IMR-90 (cell line): ENCODE measurements around the gene DNM3. TPM values are rescaled to one million over a fixed set of nuclear protein-coding genes. Genes with fewer than 3 reads are reported as not detected.

Experiments
- ATAC-seq: fragments of 200-7000 bp; cut with Tn5 transposase; 2 replicates; pipeline ENCODE4 v1.9.1; 2020; ENCODE audit warnings: low read depth, mild to moderate bottlenecking, moderate library complexity
- BruUV-seq: library from RNA; stranded (reverse); fragments of 400-500 nt; replicated peaks from 2 replicates; lab custom pipeline; 2021; lab: Mats Ljungman, UMichigan
- CTCF ChIA-PET: fragments of 300-600 bp; formaldehyde crosslinking; extraction: SDS; loops from one replicate; lab custom pipeline; 2021; ENCODE audit warnings: antibody characterized with exemption; lab: Yijun Ruan, JAX
- POLR2A ChIA-PET: fragments of 300-600 bp; sonication (Branson Sonifier 250); formaldehyde crosslinking; loops from one replicate; lab custom pipeline; 2022; ENCODE audit warnings: antibody characterized with exemption; ENCODE audit not compliant: unreplicated experiment; lab: Charles Lee
- DNase-seq: peaks from one replicate; pipeline ENCODE4 v3.0.0; 2013
- H2AFZ ChIP-seq: replicated peaks from 2 replicates; pipeline ENCODE3; 2013; ENCODE audit warnings: low read length, mild to moderate bottlenecking; ENCODE audit not compliant: poor library complexity
- H2AK5ac ChIP-seq: 2 replicates; pipeline ENCODE4 v1.6.1; 2013; ENCODE audit warnings: low read depth, low read length, inconsistent platforms
- H2AK9ac ChIP-seq: replicated peaks from 2 replicates; pipeline ENCODE3; 2013; ENCODE audit warnings: mild to moderate bottlenecking, low read depth, low read length, moderate library complexity; ENCODE audit not compliant: poor library complexity
- H2BK120ac ChIP-seq: 2 replicates; pipeline ENCODE4 v1.6.1; 2013; ENCODE audit warnings: low read depth, low read length, inconsistent platforms
- H2BK15ac ChIP-seq: 3 replicates; pipeline ENCODE4 v1.6.1; 2013; ENCODE audit warnings: low read depth, low read length, inconsistent platforms
- H2BK20ac ChIP-seq: 2 replicates; pipeline ENCODE4 v1.6.1; 2013; ENCODE audit warnings: low read depth, mild to moderate bottlenecking, inconsistent platforms, low read length, moderate library complexity
- H2BK5ac ChIP-seq: 2 replicates; pipeline ENCODE4 v1.6.1; 2013; ENCODE audit warnings: mild to moderate bottlenecking, low read depth, low read length, inconsistent platforms; ENCODE audit not compliant: poor library complexity, severe bottlenecking
- H3K14ac ChIP-seq: replicated peaks from 2 replicates; pipeline ENCODE4 v1.6.1; 2013; ENCODE audit warnings: low read depth, low read length, inconsistent platforms
- H3K18ac ChIP-seq: 2 replicates; pipeline ENCODE4 v1.6.1; 2013; ENCODE audit warnings: low read depth, low read length, control low read depth
- H3K23ac ChIP-seq: 2 replicates; pipeline ENCODE4 v1.6.1; 2013; ENCODE audit warnings: low read depth, low read length, inconsistent platforms
- H3K27ac ChIP-seq: 2 replicates; pipeline ENCODE4 v1.5.1; 2013; ENCODE audit warnings: mild to moderate bottlenecking, control low read depth, low read length; ENCODE audit not compliant: insufficient read depth
- H3K27me3 ChIP-seq: 2 replicates; pipeline ENCODE4 v1.6.1; 2013; ENCODE audit warnings: low read length; ENCODE audit not compliant: control insufficient read depth, insufficient read depth
- H3K36me3 ChIP-seq: 2 replicates; pipeline ENCODE4 v1.6.1; 2013; ENCODE audit warnings: low read length, mixed read lengths; ENCODE audit not compliant: control insufficient read depth, insufficient read depth
- H3K4ac ChIP-seq: 2 replicates; pipeline ENCODE4 v1.6.1; 2013; ENCODE audit warnings: low read depth, low read length, inconsistent platforms
- H3K4me1 ChIP-seq: 2 replicates; pipeline ENCODE4 v1.6.1; 2013; ENCODE audit warnings: low read length, mixed read lengths; ENCODE audit not compliant: control insufficient read depth, insufficient read depth
- H3K4me2 ChIP-seq: 2 replicates; pipeline ENCODE4 v1.6.1; 2013; ENCODE audit warnings: low read depth, mild to moderate bottlenecking, control low read depth, low read length, moderate library complexity
- H3K4me3 ChIP-seq: 2 replicates; pipeline ENCODE4 v1.5.1; 2013; ENCODE audit warnings: low read depth, mild to moderate bottlenecking, control low read depth, low read length, moderate library complexity; ENCODE audit not compliant: insufficient read depth
- H3K56ac ChIP-seq: 2 replicates; pipeline ENCODE4 v1.6.1; 2013; ENCODE audit warnings: low read length, inconsistent platforms; ENCODE audit not compliant: insufficient read depth; ENCODE audit errors: extremely low read depth
- H3K79me1 ChIP-seq, 2 experiments: 2 replicates each; pipeline ENCODE4 v1.6.1; 2013; ENCODE audit warnings: low read length in 2 of 2, inconsistent platforms in 1 of 2, low read depth in 1 of 2
- H3K9ac ChIP-seq: 2 replicates; pipeline ENCODE4 v1.6.1; 2013; ENCODE audit warnings: low read depth, low read length, control low read depth
- H3K9me1 ChIP-seq: 2 replicates; pipeline ENCODE4 v1.6.1; 2013; ENCODE audit warnings: low read length, inconsistent platforms; ENCODE audit not compliant: insufficient read depth
- H3K9me3 ChIP-seq: 2 replicates; pipeline ENCODE4 v1.6.1; 2013; ENCODE audit warnings: low read length; ENCODE audit not compliant: control insufficient read depth, insufficient read depth
- H4K20me1 ChIP-seq: 2 replicates; pipeline ENCODE4 v1.6.1; 2013; ENCODE audit warnings: low read length, inconsistent platforms; ENCODE audit not compliant: insufficient read depth
- H4K5ac ChIP-seq: 2 replicates; pipeline ENCODE4 v1.6.1; 2013; ENCODE audit warnings: mild to moderate bottlenecking, low read depth, low read length, control low read depth
- H4K8ac ChIP-seq, 2 experiments: 2 replicates each; pipeline ENCODE4 v1.6.1; 2013; ENCODE audit warnings: low read depth in 2 of 2, low read length in 2 of 2, control low read depth in 1 of 2, inconsistent platforms in 1 of 2
- H4K91ac ChIP-seq: 2 replicates; pipeline ENCODE4 v1.6.1; 2013; ENCODE audit warnings: low read depth, low read length, inconsistent platforms; ENCODE audit not compliant: insufficient read depth
- BHLHE40 ChIP-seq: fragments of 150-350 bp; IDR thresholded peaks from 2 replicates; pipeline ENCODE4 v1.6.1; 2016; ENCODE audit warnings: mild to moderate bottlenecking, low read depth, low read length
- CHD1 ChIP-seq: IDR thresholded peaks from 2 replicates; pipeline ENCODE4 v1.6.1; 2012; ENCODE audit warnings: low read depth, low read length, improper control_type of control experiment
- CTCF ChIP-seq: conservative IDR thresholded peaks from 2 replicates; pipeline ENCODE4 v1.5.1; 2012; ENCODE audit warnings: mild to moderate bottlenecking, low read depth, low read length, improper control_type of control experiment
- ELK1 ChIP-seq: fragments of 150-350 bp; IDR thresholded peaks from 2 replicates; pipeline ENCODE4 v1.6.1; 2016; ENCODE audit warnings: low read depth, mild to moderate bottlenecking, low read length, moderate library complexity, borderline replicate concordance
- MAFK ChIP-seq: IDR thresholded peaks from 2 replicates; pipeline ENCODE4 v1.6.1; 2012; ENCODE audit warnings: low read depth, low read length, improper control_type of control experiment
- MXI1 ChIP-seq: IDR thresholded peaks from 2 replicates; pipeline ENCODE4 v1.6.1; 2012; ENCODE audit warnings: low read depth, mild to moderate bottlenecking, low read length, moderate library complexity, borderline replicate concordance
- NFE2L2 ChIP-seq: fragments of 150-350 bp; IDR thresholded peaks from 2 replicates; pipeline ENCODE4 v1.6.1; 2016; ENCODE audit warnings: low read depth, mild to moderate bottlenecking, low read length
- RAD21 ChIP-seq: IDR thresholded peaks from 2 replicates; pipeline ENCODE4 v1.6.1; 2012; ENCODE audit warnings: low read length, improper control_type of control experiment
- RFX5 ChIP-seq: IDR thresholded peaks from 2 replicates; pipeline ENCODE4 v1.8.0; 2012; ENCODE audit warnings: low read depth, mild to moderate bottlenecking, low read length, moderate library complexity
- SMC3 ChIP-seq: fragments of 150-350 bp; IDR thresholded peaks from 2 replicates; pipeline ENCODE4 v1.6.1; 2016; ENCODE audit warnings: low read depth, mild to moderate bottlenecking, antibody characterized with exemption, low read length, moderate library complexity
- dilution Hi-C: fragments of 300-500 bp; cut with HindIII; formaldehyde crosslinking; loops from one replicate; pipeline ENCODE4 v1.14.3; 2018; ENCODE audit warnings: low sequenced_read_pairs; ENCODE audit not compliant: unreplicated experiment
- in situ Hi-C: fragments of 300-500 bp; cut with MboI; formaldehyde crosslinking; loops from 3 replicates; pipeline ENCODE4 v1.14.3; 2019; ENCODE audit warnings: low sequenced_read_pairs, inconsistent platforms, mixed read lengths
- intact Hi-C: fragments of 100-400 bp; cut with micrococcal nuclease; formaldehyde crosslinking; loops from 2 replicates; pipeline ENCODE4 v1.10.0; 2022
- polyA plus RNA-seq, 3 experiments: library from polyadenylated mRNA; depleted of rRNA; stranded (reverse); fragments of >200 nt; gene quantifications; 2 replicates each; pipeline ENCODE4 v1.2.3, GENCODE V29; 2012; ENCODE audit warnings: low replicate concordance in 1 of 3
- total RNA-seq: library from RNA; depleted of rRNA; stranded (reverse); fragments of >200 nt; gene quantifications from 2 replicates; pipeline ENCODE4 v1.2.3, GENCODE V29; 2012

The DNM3 gene
- total and polyA plus RNA-seq, 2 of the 4 experiments (the other 2 are of a cell fraction) = 0.36 TPM

- Histone ChIP-seq H2AK5ac (no peak overlapping the region), H2BK120ac (no peak overlapping the region), H4K91ac (no peak overlapping the region), H2BK5ac (no peak overlapping the region), H3K4me1 (no peaks in the 10 kb centered on the region), H3K4ac (no peak overlapping the region), H2BK20ac (no peak overlapping the region), H4K20me1 (no peaks in the 10 kb centered on the region), H3K79me1 (no peaks in the 10 kb centered on the region), H3K23ac (no peak overlapping the region), H3K9me1 (no peaks in the 10 kb centered on the region), H3K9ac (no peak overlapping the region), H3K4me2 (no peak overlapping the region), H3K18ac (no peak overlapping the region), H3K56ac (no peak overlapping the region), H3K14ac (no peak overlapping the region), H2BK15ac (no peak overlapping the region), H3K4me3 (no peak overlapping the region), H4K8ac (no peak overlapping the region), H2AFZ (no peak overlapping the region), H3K36me3 (no peaks in the 10 kb centered on the region), H2AK9ac (no peak overlapping the region), H3K27me3 (no peaks in the 10 kb centered on the region), H4K5ac (no peak overlapping the region), H3K9me3 (no peaks in the 10 kb centered on the region), H3K27ac (no peak overlapping the region)
- POLR2A ChIA-PET = no interaction called here
- DNase-seq (no peak), ATAC-seq (no peak)
- no TSS peak for BruUV-seq
- no peak for TF ChIP-seq MAFK
- TF ChIP-seq RAD21 = no peak
- no peak for TF ChIP-seq BHLHE40
- no peak for TF ChIP-seq SMC3
- no peak for TF ChIP-seq CTCF
- no peak for TF ChIP-seq MXI1
- no peak for TF ChIP-seq CHD1
- no peak for TF ChIP-seq ELK1
- TF ChIP-seq RFX5 = no peak
- no peak for TF ChIP-seq NFE2L2
- in situ Hi-C loops (no loop called here), intact Hi-C loops (no loop called here), dilution Hi-C loops (no loop called here)
- CTCF ChIA-PET = no interaction called here
Measured at GRCh38 chr1:172070055-172070454, 228.8 kb downstream of the DNM3 start.
